IMR-90 (cell line): ENCODE measurements around the gene GNG8. TPM values are rescaled to one million over a fixed set of nuclear protein-coding genes. Genes with fewer than 3 reads are reported as not detected.

ENCODE experiments used
- ATAC-seq: fragments of 200-7000 bp; cut with Tn5 transposase; 2 replicates; pipeline ENCODE4 v1.9.1; 2020; ENCODE audit warnings: low read depth, mild to moderate bottlenecking, moderate library complexity
- BruUV-seq: library from RNA; stranded (reverse); fragments of 400-500 nt; replicated peaks from 2 replicates; lab custom pipeline; 2021; lab: Mats Ljungman, UMichigan
- CTCF ChIA-PET: fragments of 300-600 bp; formaldehyde crosslinking; extraction: SDS; loops from one replicate; lab custom pipeline; 2021; ENCODE audit warnings: antibody characterized with exemption; lab: Yijun Ruan, JAX
- POLR2A ChIA-PET: fragments of 300-600 bp; sonication (Branson Sonifier 250); formaldehyde crosslinking; loops from one replicate; lab custom pipeline; 2022; ENCODE audit warnings: antibody characterized with exemption; ENCODE audit not compliant: unreplicated experiment; lab: Charles Lee
- DNase-seq: peaks from one replicate; pipeline ENCODE4 v3.0.0; 2013
- H2AFZ ChIP-seq: replicated peaks from 2 replicates; pipeline ENCODE3; 2013; ENCODE audit warnings: low read length, mild to moderate bottlenecking; ENCODE audit not compliant: poor library complexity
- H2AK5ac ChIP-seq: 2 replicates; pipeline ENCODE4 v1.6.1; 2013; ENCODE audit warnings: low read depth, low read length, inconsistent platforms
- H2AK9ac ChIP-seq: replicated peaks from 2 replicates; pipeline ENCODE3; 2013; ENCODE audit warnings: mild to moderate bottlenecking, low read depth, low read length, moderate library complexity; ENCODE audit not compliant: poor library complexity
- H2BK120ac ChIP-seq: 2 replicates; pipeline ENCODE4 v1.6.1; 2013; ENCODE audit warnings: low read depth, low read length, inconsistent platforms
- H2BK15ac ChIP-seq: 3 replicates; pipeline ENCODE4 v1.6.1; 2013; ENCODE audit warnings: low read depth, low read length, inconsistent platforms
- H2BK20ac ChIP-seq: 2 replicates; pipeline ENCODE4 v1.6.1; 2013; ENCODE audit warnings: low read depth, mild to moderate bottlenecking, inconsistent platforms, low read length, moderate library complexity
- H2BK5ac ChIP-seq: 2 replicates; pipeline ENCODE4 v1.6.1; 2013; ENCODE audit warnings: mild to moderate bottlenecking, low read depth, low read length, inconsistent platforms; ENCODE audit not compliant: poor library complexity, severe bottlenecking
- H3K14ac ChIP-seq: replicated peaks from 2 replicates; pipeline ENCODE4 v1.6.1; 2013; ENCODE audit warnings: low read depth, low read length, inconsistent platforms
- H3K18ac ChIP-seq: 2 replicates; pipeline ENCODE4 v1.6.1; 2013; ENCODE audit warnings: low read depth, low read length, control low read depth
- H3K23ac ChIP-seq: 2 replicates; pipeline ENCODE4 v1.6.1; 2013; ENCODE audit warnings: low read depth, low read length, inconsistent platforms
- H3K27ac ChIP-seq: 2 replicates; pipeline ENCODE4 v1.5.1; 2013; ENCODE audit warnings: mild to moderate bottlenecking, control low read depth, low read length; ENCODE audit not compliant: insufficient read depth
- H3K27me3 ChIP-seq: 2 replicates; pipeline ENCODE4 v1.6.1; 2013; ENCODE audit warnings: low read length; ENCODE audit not compliant: control insufficient read depth, insufficient read depth
- H3K36me3 ChIP-seq: 2 replicates; pipeline ENCODE4 v1.6.1; 2013; ENCODE audit warnings: low read length, mixed read lengths; ENCODE audit not compliant: control insufficient read depth, insufficient read depth
- H3K4ac ChIP-seq: 2 replicates; pipeline ENCODE4 v1.6.1; 2013; ENCODE audit warnings: low read depth, low read length, inconsistent platforms
- H3K4me1 ChIP-seq: 2 replicates; pipeline ENCODE4 v1.6.1; 2013; ENCODE audit warnings: low read length, mixed read lengths; ENCODE audit not compliant: control insufficient read depth, insufficient read depth
- H3K4me2 ChIP-seq: 2 replicates; pipeline ENCODE4 v1.6.1; 2013; ENCODE audit warnings: low read depth, mild to moderate bottlenecking, control low read depth, low read length, moderate library complexity
- H3K4me3 ChIP-seq: 2 replicates; pipeline ENCODE4 v1.5.1; 2013; ENCODE audit warnings: low read depth, mild to moderate bottlenecking, control low read depth, low read length, moderate library complexity; ENCODE audit not compliant: insufficient read depth
- H3K56ac ChIP-seq: 2 replicates; pipeline ENCODE4 v1.6.1; 2013; ENCODE audit warnings: low read length, inconsistent platforms; ENCODE audit not compliant: insufficient read depth; ENCODE audit errors: extremely low read depth
- H3K79me1 ChIP-seq, 2 experiments: 2 replicates each; pipeline ENCODE4 v1.6.1; 2013; ENCODE audit warnings: low read length in 2 of 2, inconsistent platforms in 1 of 2, low read depth in 1 of 2
- H3K9ac ChIP-seq: 2 replicates; pipeline ENCODE4 v1.6.1; 2013; ENCODE audit warnings: low read depth, low read length, control low read depth
- H3K9me1 ChIP-seq: 2 replicates; pipeline ENCODE4 v1.6.1; 2013; ENCODE audit warnings: low read length, inconsistent platforms; ENCODE audit not compliant: insufficient read depth
- H3K9me3 ChIP-seq: 2 replicates; pipeline ENCODE4 v1.6.1; 2013; ENCODE audit warnings: low read length; ENCODE audit not compliant: control insufficient read depth, insufficient read depth
- H4K20me1 ChIP-seq: 2 replicates; pipeline ENCODE4 v1.6.1; 2013; ENCODE audit warnings: low read length, inconsistent platforms; ENCODE audit not compliant: insufficient read depth
- H4K5ac ChIP-seq: 2 replicates; pipeline ENCODE4 v1.6.1; 2013; ENCODE audit warnings: mild to moderate bottlenecking, low read depth, low read length, control low read depth
- H4K8ac ChIP-seq, 2 experiments: 2 replicates each; pipeline ENCODE4 v1.6.1; 2013; ENCODE audit warnings: low read depth in 2 of 2, low read length in 2 of 2, control low read depth in 1 of 2, inconsistent platforms in 1 of 2
- H4K91ac ChIP-seq: 2 replicates; pipeline ENCODE4 v1.6.1; 2013; ENCODE audit warnings: low read depth, low read length, inconsistent platforms; ENCODE audit not compliant: insufficient read depth
- BHLHE40 ChIP-seq: fragments of 150-350 bp; IDR thresholded peaks from 2 replicates; pipeline ENCODE4 v1.6.1; 2016; ENCODE audit warnings: mild to moderate bottlenecking, low read depth, low read length
- CEBPB ChIP-seq: IDR thresholded peaks from 2 replicates; pipeline ENCODE4 v1.6.1; 2012; ENCODE audit warnings: low read depth, low read length, improper control_type of control experiment
- CHD1 ChIP-seq: IDR thresholded peaks from 2 replicates; pipeline ENCODE4 v1.6.1; 2012; ENCODE audit warnings: low read depth, low read length, improper control_type of control experiment
- CTCF ChIP-seq: conservative IDR thresholded peaks from 2 replicates; pipeline ENCODE4 v1.5.1; 2012; ENCODE audit warnings: mild to moderate bottlenecking, low read depth, low read length, improper control_type of control experiment
- ELK1 ChIP-seq: fragments of 150-350 bp; IDR thresholded peaks from 2 replicates; pipeline ENCODE4 v1.6.1; 2016; ENCODE audit warnings: low read depth, mild to moderate bottlenecking, low read length, moderate library complexity, borderline replicate concordance
- FOS ChIP-seq: fragments of 150-350 bp; IDR thresholded peaks from 2 replicates; pipeline ENCODE4 v1.6.1; 2016; ENCODE audit warnings: low read depth, low read length
- MAFK ChIP-seq: IDR thresholded peaks from 2 replicates; pipeline ENCODE4 v1.6.1; 2012; ENCODE audit warnings: low read depth, low read length, improper control_type of control experiment
- MAZ ChIP-seq: IDR thresholded peaks from 2 replicates; pipeline ENCODE4 v1.6.1; 2012; ENCODE audit warnings: low read depth, mild to moderate bottlenecking, low read length, improper control_type of control experiment, moderate library complexity, borderline replicate concordance
- MXI1 ChIP-seq: IDR thresholded peaks from 2 replicates; pipeline ENCODE4 v1.6.1; 2012; ENCODE audit warnings: low read depth, mild to moderate bottlenecking, low read length, moderate library complexity, borderline replicate concordance
- NFE2L2 ChIP-seq: fragments of 150-350 bp; IDR thresholded peaks from 2 replicates; pipeline ENCODE4 v1.6.1; 2016; ENCODE audit warnings: low read depth, mild to moderate bottlenecking, low read length
- POLR2A ChIP-seq: IDR thresholded peaks from 2 replicates; pipeline ENCODE4 v1.6.1; 2012; ENCODE audit warnings: mild to moderate bottlenecking, low read depth, low read length
- RAD21 ChIP-seq: IDR thresholded peaks from 2 replicates; pipeline ENCODE4 v1.6.1; 2012; ENCODE audit warnings: low read length, improper control_type of control experiment
- RCOR1 ChIP-seq: IDR thresholded peaks from 2 replicates; pipeline ENCODE4 v1.6.1; 2012; ENCODE audit warnings: mild to moderate bottlenecking, low read length, improper control_type of control experiment; ENCODE audit not compliant: insufficient replicate concordance
- RFX5 ChIP-seq: IDR thresholded peaks from 2 replicates; pipeline ENCODE4 v1.8.0; 2012; ENCODE audit warnings: low read depth, mild to moderate bottlenecking, low read length, moderate library complexity
- SMC3 ChIP-seq: fragments of 150-350 bp; IDR thresholded peaks from 2 replicates; pipeline ENCODE4 v1.6.1; 2016; ENCODE audit warnings: low read depth, mild to moderate bottlenecking, antibody characterized with exemption, low read length, moderate library complexity
- USF2 ChIP-seq: fragments of 150-350 bp; IDR thresholded peaks from 2 replicates; pipeline ENCODE4 v1.6.1; 2017; ENCODE audit warnings: mild to moderate bottlenecking, antibody characterized with exemption, low read length, low read depth
- WGBS, 2 experiments: methylation state at CpG; one replicate each; pipeline versions ENCODE4 v1.1.5 to v1.1.7; 2013; ENCODE audit warnings: missing lambda C conversion rate in 2 of 2; ENCODE audit not compliant: insufficient read length in 1 of 2; ENCODE audit errors: extremely low coverage in 2 of 2; 5-methylcytosine and 5-hydroxymethylcytosine counted together
- dilution Hi-C: fragments of 300-500 bp; cut with HindIII; formaldehyde crosslinking; loops from one replicate; pipeline ENCODE4 v1.14.3; 2018; ENCODE audit warnings: low sequenced_read_pairs; ENCODE audit not compliant: unreplicated experiment
- in situ Hi-C: fragments of 300-500 bp; cut with MboI; formaldehyde crosslinking; loops from 3 replicates; pipeline ENCODE4 v1.14.3; 2019; ENCODE audit warnings: low sequenced_read_pairs, inconsistent platforms, mixed read lengths
- intact Hi-C: fragments of 100-400 bp; cut with micrococcal nuclease; formaldehyde crosslinking; loops from 2 replicates; pipeline ENCODE4 v1.10.0; 2022
- polyA plus RNA-seq, 3 experiments: library from polyadenylated mRNA; depleted of rRNA; stranded (reverse); fragments of >200 nt; gene quantifications; 2 replicates each; pipeline ENCODE4 v1.2.3, GENCODE V29; 2012; ENCODE audit warnings: low replicate concordance in 1 of 3
- total RNA-seq: library from RNA; depleted of rRNA; stranded (reverse); fragments of >200 nt; gene quantifications from 2 replicates; pipeline ENCODE4 v1.2.3, GENCODE V29; 2012

Gene GNG8
- total and polyA plus RNA-seq, 2 of the 4 experiments (the other 2 are of a cell fraction), result not detected

- intact Hi-C loops (no loop called here), in situ Hi-C loops (no loop called here), dilution Hi-C loops (no loop called here)
- DNase-seq (no peak), ATAC-seq (no peak)
- no peaks in the 10 kb centered on the region for H3K27me3 ChIP-seq
- H3K23ac ChIP-seq, result no peak overlapping the region; the same call in 1 of the 2 replicates
- H3K4me1 ChIP-seq, result peaks cover 15% of the 10 kb centered on the region
- H3K4me3 ChIP-seq, result no peak overlapping the region
- no peak overlapping the region for H4K5ac ChIP-seq
- no peaks in the 10 kb centered on the region for H3K9me3 ChIP-seq
- no TSS peak for BruUV-seq
- H2AK5ac ChIP-seq, result no peak overlapping the region
- H3K56ac ChIP-seq, result no peak overlapping the region
- no peak overlapping the region for H3K4ac ChIP-seq
- H3K9me1 ChIP-seq, result peaks cover 10% of the 10 kb centered on the region
- no peak overlapping the region for H2BK15ac ChIP-seq
- H2BK5ac ChIP-seq, result no peak overlapping the region
- H2AK9ac ChIP-seq, result peak overlapping the region; percentile 31
- WGBS, 2 experiments, result no CpG with 5 or more reads among the region's 16 CpGs
- no peak overlapping the region for H4K91ac ChIP-seq
- ChIA-PET POLR2A (no interaction called here), CTCF (interaction anchor here (0.8 kb wide), 1 partner anchor 26 kb away, joined by 3 read pairs; no protein-coding TSS in a partner anchor)
- H3K4me2 ChIP-seq, result no peak overlapping the region
- no peak overlapping the region for H2BK120ac ChIP-seq
- H4K8ac ChIP-seq, result no peak overlapping the region
- no peak overlapping the region for H3K18ac ChIP-seq
- H4K20me1 ChIP-seq, result peaks cover 71% of the 10 kb centered on the region
- peaks cover 49% of the 10 kb centered on the region for H3K36me3 ChIP-seq
- no peak overlapping the region for H3K27ac ChIP-seq
- peaks cover 3 to 72% of the 10 kb centered on the region in 2 experiments; a peak in 3 of 4 replicates for H3K79me1 ChIP-seq
- no peak overlapping the region for H2BK20ac ChIP-seq
- no peak overlapping the region for H3K14ac ChIP-seq
- TF ChIP-seq NFE2L2 (no peak), MAFK (no peak), MXI1 (no peak), SMC3 (no peak), USF2 (no peak), RAD21 (no peak), MAZ (no peak), RCOR1 (no peak), POLR2A (no peak), ELK1 (no peak), RFX5 (no peak), CEBPB (no peak), CTCF (no peak), BHLHE40 (no peak), CHD1 (no peak), FOS (no peak)
- H3K9ac ChIP-seq, result no peak overlapping the region
- no peak overlapping the region for H2AFZ ChIP-seq
Measured at GRCh38 chr19:46605356-46605821, 30.6 kb downstream of the GNG8 start.
